NCI-H2081 (cell line): ENCODE results near the gene SPTSSB.

Source experiments
- DNase-seq, 2 experiments: peaks; one replicate each; lab custom pipeline; 2025; lab: John Stamatoyannopoulos, UW

SPTSSB gene, protein sequence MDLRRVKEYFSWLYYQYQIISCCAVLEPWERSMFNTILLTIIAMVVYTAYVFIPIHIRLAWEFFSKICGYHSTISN

DNA sequence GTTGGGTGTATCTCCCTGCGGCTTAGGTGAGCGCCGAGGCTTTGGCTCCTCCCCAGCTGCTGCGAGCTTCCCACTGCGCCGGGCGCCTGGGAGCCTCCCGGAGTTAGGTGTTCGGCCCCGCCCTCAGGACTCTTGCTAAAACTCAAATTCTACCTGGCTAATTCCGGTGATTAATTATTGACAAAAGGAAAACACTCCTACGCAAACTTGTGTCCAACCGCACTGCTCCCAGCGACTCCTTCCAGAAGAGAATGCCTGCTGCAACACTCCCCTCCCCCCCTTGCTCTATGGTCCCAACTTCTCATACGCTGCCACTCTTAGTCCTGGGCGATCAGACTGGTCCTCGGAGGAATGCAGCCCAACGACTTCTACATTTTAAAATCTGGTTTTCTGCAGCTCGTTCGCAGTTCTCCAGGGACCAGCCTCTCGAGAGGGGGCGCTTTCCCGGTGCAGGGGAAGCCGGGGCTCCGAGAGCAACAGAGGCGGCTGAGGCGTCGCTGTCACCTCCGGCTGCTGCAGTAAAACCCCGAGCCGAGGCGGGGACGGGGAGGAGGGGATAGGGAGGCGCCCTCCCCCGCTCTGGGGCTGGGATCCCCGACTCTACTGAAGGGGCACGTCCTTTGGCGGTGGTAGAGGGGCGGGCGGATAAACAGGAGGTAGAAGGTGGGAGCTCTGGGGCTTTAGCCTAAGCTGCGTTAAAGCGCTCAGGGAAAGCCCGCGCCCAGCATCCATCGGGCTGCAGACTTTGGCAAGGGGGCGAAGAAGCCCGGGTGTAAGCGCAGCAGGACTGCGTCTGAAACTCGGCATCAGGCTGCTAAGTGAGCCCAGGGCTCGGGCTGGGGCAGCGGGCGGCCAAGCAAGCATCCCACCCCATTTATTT, at the start of gene SPTSSB:
TSS of gene SPTSSB (minus strand) at position 77 of the 880 bp plus-strand sequence. CDS start 25,194 bp downstream, outside the sequence.
- peak; percentile 59 to 79 for DNase-seq

DNA sequence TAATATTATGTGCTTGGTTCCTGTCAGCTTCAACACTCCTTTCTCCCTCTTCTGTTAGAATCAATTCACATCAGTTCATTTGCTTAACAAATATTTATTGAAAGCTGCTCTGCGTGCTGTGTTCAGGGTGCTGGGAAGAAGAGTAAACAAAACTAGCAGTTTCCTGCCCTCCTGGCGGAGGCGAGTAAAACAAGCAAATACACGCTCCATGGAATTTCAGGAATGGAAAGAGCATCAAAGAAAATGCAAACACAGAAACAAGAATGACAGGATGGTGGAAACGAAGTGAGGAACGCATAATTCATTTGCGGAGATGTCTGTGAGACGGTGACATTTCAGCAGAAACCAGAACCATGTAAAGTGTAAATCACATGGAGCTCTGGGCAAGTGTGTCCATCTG, 49.4 kb upstream of the SPTSSB start:
- peak; percentile 68 to 86 for DNase-seq

DNA sequence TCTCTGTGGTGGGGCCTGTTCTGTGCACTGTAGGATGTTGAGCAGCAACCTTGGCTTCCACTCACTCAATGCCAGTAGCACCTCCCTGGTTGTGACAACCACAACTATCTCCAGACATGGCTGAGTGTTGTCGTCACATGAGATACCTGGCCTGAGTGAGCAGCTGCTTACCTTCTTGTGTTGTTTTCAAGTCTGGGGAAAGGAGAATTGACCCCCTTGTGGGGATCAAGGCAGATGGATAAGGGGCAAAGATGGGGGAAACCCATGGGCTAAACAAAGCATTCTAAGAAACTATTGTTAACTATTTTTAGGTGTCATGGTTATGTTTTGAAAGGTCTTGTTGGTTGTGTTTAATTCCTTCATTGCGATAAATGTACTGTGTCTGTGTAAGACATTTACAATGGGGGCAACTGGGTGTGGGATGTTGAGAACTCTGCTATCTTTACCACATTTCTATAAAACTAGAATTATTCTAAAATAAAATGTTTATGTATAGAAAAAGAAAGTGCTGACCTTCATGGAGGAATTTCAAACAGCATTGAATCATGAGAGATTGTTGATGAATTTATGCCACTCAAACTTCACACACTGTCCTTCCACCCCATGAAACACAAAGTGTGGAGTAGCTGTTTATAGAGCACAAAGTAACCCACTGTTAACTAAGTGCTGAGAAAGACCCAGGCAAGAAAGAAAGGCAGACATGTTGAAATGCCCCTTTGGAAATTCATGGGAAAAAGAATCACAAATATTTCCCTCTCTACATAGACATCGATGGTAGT, 48.4 kb upstream of the SPTSSB start:
- no peak for DNase-seq

DNA sequence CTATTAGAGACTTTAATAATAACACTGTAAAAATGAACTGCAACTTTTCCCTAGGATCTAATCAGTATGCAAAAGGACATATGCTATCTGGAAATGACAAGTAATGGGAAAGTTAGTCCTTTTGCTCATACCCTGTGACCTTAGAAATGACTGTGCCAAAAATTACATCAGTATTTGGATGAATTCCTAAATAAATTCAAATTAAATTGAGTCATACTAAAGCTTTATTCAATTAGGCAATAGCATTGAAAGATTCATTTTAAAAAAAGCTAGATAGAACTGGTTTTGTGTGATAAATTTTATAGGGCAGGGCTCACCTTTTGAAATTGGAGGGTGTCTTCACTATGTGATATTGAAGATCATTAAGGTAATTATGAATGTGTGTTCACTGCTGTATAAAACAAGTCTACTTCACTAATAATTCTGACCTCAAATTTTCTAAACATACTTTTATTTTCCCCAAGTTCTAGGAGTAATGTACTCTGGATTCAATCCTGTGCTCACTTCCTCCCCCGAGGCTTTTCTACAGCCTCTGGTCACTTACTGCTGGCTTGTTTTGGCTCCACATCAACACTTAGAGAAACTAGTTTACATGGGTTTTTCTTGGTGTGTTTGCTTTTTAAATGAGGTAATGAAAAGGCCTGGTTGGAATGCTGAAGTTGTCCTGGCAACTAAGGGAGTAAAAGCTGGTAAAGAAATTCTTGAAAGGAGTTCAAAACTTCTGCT, 44.4 kb upstream of the SPTSSB start:
- peak in 1 of 2 experiments; percentile 52 for DNase-seq

DNA sequence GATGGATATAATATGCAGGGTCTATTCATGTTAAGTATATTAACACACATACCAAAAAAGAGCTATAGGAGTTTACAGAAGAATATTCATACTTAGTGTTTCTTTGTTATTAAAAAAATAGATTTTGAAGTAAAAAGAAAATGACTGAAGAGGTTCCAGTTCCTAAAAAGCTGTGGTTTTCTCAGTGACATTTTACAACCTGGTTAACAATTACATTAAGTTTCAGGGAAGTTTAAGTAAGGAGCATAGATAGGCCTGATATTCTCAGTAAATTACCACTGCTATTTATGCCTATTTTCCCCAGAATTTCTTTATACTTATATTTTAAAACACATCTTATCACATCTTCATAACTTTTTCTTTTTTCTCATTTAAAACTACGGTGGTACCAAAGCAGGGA, 43.6 kb upstream of the SPTSSB start:
- no peak for DNase-seq

DNA sequence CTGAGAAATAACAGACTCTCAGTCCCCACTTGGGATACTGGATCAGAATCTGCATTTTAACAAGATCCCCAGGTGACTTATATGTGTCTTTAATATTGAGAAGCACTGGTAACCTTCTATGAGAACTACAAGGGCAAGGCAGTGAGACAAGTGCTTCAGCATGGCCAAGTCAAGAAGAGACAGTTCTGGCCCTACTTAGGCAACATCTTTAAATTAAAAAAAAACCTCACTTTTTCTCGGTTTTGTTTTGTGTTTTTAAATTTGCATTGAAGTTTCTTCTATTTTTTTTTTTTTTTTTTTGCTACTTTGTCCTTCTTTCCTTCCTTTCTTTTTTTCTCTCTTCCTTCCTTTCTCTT, 42.5 kb upstream of the SPTSSB start:
- DNase-seq: no peak

DNA sequence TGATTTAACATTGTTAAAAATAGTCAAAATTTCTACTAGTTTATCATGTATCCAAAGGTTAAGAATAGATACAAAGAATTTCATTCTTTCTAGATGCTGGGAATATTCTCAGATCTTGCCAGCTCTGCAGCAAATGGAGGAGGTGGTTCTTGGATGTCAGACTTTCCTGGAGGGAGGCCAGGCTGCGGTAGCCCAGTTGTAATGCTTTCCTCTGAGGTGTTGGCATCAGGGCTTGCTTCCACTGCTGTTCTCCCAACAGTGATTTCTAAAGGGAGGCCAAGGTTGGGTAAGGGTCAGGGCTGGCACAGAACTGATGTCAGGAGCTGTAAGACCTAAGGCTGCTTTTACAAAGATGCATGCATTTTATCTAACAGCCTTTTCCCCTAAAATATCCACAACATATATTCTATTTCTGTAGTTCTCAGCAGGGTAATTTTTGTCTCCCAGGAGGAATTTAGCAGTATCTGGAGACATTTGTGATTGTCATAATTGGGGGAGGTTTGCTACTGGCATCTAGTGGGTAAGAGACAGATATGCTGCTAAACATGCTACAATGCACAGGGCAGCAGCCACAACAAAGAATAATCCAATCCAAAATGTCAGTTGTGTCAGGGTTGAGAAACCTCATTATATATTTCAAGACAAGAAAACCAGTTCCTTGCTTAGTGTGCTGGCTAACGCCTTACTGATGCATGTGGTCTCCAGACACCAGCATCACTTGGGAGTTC, 42.0 kb upstream of the SPTSSB start:
- DNase-seq: no peak

DNA sequence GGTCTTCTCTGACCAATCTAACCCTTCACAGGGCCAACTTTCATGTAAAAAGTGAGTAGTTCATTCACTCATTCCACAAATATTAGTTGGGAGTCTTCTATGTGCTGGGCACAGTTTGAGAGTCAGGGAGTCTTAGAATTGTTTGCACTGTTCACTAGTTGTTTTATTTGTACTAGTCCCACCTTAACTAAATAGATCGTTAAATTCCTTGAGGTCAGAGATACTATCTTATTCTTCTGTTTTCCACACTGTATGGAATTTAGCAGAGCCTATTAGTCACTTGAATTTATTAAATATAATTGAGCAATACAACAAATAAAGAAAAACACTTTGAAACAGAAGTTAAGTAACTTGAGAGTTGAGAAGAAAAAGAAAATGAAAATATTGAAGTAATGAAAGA, 40.8 kb upstream of the SPTSSB start:
- DNase-seq: no peak

DNA sequence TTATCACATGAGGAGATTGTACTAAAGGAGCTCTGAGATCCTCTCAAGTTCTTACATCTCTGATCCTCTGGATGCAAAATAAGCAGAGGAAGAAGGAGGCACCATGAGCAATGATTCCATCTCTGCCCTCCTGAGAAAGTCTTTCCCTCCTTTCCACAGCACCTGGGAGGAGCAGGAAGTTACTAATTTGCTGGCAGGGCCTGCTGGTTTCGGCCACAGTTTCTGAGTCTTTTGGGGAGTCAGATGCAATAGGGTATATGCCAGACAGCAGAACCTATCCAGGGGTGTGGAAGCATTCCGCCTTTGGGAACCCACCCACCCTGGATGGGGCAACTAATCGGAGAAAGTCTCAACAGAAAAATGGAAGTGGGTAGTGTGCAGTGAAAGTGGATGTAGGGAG, 38.5 kb upstream of the SPTSSB start:
- no peak for DNase-seq

DNA sequence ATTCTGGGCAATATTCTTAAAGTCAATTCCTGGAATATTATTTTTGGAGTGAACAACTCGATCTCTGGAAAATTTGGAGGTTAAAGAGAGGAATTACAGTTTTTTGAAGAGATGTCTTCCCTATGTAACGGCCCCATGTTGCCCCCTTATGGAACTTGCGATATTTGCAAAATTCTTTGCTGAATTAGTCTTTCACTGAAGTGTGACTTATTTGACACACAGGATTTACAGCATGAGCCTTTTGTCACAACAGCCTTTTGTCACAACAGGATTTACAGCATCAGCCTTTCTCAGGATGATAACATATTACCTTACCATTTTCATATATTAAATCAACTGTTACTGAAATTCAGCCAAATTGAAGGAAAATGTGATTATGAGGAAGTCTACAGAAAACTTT, 37.8 kb upstream of the SPTSSB start:
- peak; percentile 58 to 64 for DNase-seq

DNA sequence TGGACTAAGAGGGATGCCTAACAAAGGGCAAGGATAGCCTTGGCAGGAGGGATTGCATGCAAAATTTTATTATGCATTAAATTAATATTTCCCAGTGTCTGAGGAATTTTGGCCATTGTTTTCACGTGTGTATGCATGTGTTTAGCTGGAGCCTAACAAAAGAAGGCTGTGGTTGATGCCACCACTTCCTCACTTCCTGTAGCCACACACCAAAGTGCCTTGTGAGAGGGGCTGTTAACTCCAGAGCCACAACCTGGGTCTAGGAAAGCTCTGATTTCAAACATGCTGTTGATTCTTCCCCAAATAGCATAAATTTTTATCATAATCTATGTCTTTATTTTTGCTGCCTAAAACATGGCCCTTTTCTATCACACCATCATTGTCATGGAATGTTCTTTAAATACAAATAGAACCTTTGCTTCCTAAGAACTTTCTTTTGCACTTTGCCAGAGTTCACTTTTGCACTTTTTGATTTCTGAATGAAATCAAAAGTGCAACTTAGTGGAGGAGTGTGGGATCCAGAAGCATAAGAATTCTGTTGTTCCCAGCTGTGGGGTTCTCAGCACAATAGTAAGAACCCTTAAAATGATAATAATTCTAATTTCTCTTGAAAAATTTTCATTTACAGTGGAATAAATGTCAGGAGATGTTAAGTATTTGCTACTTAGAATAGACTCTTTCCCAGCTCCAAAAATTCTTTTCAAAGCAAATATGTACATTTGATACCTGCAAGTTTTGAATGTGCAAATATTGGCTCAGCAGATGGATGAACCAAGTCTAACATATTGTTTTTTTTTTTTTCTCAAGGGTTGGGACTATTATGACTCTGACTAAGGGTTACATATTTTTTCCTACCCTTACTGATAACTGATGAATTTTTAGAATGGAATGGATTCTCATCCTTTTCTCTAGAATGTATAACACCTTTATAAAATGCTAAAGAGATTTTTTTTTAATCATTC, 35.6 kb upstream of the SPTSSB start:
- no peak for DNase-seq

DNA sequence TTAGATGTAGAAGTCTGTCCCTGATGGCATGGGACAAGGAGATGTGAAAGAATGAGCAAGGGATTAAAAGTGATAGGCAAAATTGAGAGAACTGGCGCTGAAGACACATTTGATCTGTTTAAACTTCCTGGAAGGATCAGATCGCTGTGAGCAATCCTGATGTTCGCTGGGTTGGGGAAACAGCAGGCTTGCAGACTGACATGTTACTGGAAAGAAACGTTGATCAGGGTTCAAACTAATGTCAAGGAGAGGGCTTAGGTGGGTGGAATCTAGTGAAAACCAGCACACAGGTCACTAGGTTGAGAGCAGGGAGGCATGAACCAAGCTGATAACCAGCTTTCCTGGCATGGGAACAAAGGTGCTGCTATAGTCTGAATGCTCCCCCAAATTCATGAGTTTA, 34.5 kb upstream of the SPTSSB start:
- DNase-seq: no peak

DNA sequence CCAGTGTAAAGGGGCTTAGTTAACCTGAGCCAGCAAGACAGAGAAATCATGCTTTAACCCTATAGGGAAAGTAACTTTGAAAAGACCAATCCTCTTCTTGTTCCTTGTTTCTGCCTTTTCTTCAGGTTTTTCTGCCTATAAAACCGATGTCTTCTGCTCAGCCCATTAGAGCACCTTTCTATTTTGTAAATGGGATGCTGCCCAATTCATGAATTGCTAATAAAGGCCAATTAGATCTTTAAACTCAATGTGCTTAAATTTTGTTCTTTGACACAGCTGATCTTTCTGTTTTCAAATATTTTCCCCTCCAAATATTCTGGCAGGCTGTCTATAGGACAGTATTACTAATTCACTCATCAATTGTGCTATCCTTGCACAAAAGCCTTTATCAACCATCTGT, 33.8 kb upstream of the SPTSSB start:
- DNase-seq: no peak

DNA sequence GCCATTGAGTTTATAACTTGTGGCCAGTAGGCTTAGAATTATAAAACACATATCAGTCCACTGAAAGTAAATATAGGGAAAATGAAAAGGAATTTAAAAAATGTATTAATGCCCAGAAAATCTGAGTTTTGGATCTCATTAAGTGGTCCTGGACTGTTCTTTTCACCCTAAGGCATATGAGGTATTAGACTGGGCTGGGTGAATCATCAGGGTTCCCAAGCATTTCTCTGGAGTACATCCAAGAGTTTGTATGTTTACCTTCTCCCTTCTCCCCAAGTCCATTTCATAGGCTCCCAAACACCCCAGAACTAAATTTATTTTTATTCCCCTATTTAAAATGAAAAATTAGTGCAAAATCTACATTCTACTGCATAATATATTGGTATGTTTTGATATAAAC, 31.9 kb upstream of the SPTSSB start:
- no peak for DNase-seq

DNA sequence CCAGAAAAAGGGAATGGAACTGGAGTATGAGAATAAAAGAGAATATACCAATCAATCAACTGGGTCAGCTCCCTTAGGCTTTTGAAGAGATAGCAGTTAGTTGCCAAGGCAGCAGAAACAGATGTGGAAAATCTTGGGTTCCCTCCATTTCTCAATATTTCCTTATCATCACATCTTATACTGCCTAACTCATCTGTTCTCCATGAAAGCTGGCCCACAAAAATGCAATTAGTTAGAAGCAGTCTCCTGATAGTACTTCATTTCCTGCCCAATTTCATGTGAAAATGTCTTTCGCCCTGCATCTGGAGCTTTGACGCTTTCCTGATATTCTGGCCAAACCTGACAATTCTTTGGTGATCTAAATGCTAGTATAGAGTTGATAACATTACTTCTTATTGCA, 30.1 kb upstream of the SPTSSB start:
- no peak for DNase-seq

DNA sequence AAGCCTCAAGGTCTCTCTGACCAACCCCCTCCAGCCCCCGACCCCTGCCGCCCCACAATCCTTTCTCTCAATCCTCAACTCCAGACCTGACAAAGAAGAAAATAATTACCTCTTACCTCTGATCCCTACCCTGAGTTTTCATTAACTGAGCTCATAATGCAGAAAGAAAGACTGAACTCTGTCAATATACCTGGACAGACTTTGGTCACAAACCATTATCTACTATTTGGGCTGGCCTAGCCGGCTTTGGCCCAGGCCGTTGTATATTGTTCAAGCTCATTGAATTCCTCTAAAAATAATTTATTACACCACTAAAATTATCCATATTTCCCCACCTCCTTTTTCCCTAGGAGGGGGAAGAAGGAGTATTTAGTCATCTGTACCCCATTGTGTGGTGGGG, 29.3 kb upstream of the SPTSSB start:
- no peak for DNase-seq

DNA sequence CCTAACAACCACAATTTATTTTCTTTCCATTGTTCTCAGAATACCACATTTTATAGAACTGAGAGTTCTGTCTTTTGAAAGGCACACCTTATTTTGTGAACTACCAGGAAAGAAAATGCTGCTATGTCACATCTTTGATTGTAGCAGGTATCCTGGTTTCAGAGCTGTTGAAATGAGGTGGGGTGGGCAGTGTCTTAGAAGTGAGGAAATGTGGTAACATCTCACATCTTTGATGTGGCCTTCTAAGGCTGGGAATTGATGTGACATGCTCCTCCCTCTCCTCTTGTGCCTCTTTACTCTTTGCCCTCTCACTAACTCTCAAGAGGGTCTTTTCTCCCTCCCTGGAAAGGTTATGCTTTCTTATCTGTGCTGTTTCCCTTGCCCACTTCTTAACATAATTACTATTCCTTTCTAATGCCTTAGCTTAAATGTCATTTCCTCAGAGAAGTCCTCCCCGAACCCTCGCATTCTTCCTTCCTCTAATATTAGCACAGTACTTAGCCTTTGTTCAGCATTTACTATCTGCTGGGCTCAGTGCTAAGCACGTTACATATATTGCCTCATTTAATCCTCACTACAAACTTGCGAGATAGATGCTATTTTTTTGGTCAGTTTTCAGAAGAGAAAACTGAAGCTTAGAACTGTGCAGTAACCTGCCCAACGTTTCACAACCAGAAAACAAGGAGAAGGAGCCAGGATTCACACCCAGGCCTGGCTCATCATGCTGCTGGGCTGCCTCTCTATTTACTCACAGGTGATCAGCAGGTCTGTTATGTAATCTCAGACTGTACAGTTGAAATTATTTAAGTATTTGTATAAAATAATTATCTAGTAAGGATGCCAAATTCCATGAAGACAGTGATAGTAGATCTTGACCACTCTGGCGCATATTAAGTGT, 24.0 kb upstream of the SPTSSB start:
- no peak for DNase-seq

DNA sequence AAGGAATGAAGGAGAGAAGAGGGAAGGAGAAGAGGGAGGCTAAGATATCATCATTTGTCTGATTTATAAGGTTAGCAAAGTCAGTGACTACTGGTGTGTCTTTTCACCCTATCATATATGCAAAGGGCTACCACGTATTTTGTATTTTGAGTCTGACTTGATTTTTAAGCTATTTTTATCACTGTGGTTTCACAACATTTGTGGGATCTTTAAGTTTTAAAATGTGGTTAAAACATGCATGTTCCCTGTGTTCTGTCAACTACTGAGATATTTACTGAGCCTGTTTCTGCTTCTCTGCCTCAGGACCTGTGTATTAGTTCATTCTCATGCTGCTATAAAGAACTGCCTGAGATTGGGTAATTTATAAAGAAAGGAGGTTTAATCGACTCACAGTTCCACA, 22.5 kb upstream of the SPTSSB start:
- no peak for DNase-seq

DNA sequence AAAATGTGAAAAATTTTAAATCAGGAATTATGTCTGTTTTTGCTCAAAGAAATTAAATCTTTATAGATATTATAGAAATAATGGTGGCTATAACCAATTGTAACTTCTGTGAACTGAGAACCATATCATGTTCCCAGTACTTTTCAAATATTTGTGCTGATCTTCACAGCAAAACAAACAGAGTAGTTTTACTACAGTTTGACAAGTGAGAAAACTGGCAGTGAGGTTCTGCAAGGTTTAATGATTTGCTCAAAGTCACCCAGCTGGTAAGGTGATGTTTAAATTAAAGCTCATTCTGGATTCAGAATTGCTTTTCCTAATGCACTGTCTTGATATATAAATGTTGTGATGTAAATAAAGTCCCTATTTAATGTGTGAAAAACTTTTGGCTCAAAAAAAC, 22.0 kb upstream of the SPTSSB start:
- no peak for DNase-seq

DNA sequence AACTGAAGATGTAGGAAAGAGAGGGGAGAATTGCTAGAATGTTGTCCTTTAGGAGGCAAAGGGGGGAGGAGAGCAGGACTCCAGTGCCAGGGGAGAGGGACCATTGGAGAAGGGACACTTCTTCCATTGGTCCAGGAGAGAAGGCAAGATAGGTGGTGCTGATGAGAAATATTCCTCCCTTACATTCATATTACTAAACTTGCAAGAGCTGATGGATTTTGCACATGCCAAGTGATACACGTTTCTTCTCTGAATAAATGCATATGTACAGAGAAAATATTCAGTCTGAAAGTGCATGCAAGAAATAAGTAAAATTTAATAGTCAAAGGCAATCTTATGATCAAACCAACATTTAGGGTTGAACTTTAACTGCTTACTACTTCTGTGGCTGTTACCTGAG, 21.5 kb upstream of the SPTSSB start:
- DNase-seq: no peak
